Upper lobe of left lung (tissue), 4 donors: ENCODE results near the gene ANKRD49.

Source experiments
- CTCF ChIP-seq, 6 experiments: fragments of 450-650 bp in 4 of 6; fragments of 200-600 bp in 2 of 6; sonication (generic) in 2 of 6; IDR thresholded peaks; one replicate each; pipeline ENCODE4 v1.5.1; 2016 to 2019; ENCODE audit warnings: antibody characterized with exemption in 6 of 6
- EP300 ChIP-seq, 4 donors: sonication (generic); formaldehyde crosslinking; IDR thresholded peaks; one replicate each; pipeline ENCODE4 v1.5.1; 2017; ENCODE audit warnings: antibody characterized with exemption in 4 of 4, control low read depth in 2 of 4
- POLR2AphosphoS5 ChIP-seq, 2 donors: sonication (generic); formaldehyde crosslinking; IDR thresholded peaks; one replicate each; pipeline ENCODE4 v1.5.1; 2017; ENCODE audit warnings: antibody characterized with exemption in 2 of 2

DNA sequence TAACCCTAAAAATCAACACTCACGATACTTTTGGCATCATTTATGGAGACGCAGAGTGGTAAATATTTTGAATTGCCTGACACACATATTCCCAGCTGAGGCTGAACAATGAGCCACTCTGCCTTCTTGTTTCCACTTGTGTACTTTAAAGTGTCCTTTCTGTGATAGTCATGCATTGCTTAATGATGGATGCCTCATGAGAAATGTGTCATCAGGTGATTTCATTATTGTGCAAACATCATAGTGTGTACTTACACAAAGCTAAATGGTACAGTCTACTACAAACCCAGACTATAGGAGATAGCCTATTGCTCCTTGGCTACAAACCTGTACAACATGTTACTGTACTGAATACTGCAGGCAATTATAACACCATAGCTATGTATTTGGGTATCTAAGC, 44.3 kb upstream of the ANKRD49 start:
- TF ChIP-seq CTCF (IDR thresholded peaks at IDR 0.05): no peak
- TF ChIP-seq POLR2AphosphoS5 (IDR thresholded peaks at IDR 0.05): no peak
- TF ChIP-seq EP300 (IDR thresholded peaks at IDR 0.05): no peak
